ENCODE results near the gene AMBN.

AMBN gene

GRCh38 chr4:70607334-70607853, 15.3 kb downstream of the AMBN start:
- Histone ChIP-seq H2BK15ac (ENCODE audit: low read depth, poor library complexity, severe bottlenecking) (no peak overlapping the region), H3K4me1 (ENCODE audit: control insufficient read depth, insufficient read depth, low read depth, low read length) (no peaks in the 10 kb centered on the region), H2AK5ac (ENCODE audit: low read length, severe bottlenecking) (no peak overlapping the region), H3K23ac (ENCODE audit: low read length in 2 of 2) (no peak overlapping the region), H3K4me2 (ENCODE audit: low read length, poor library complexity, severe bottlenecking) (no peak overlapping the region), H3K36me3 (ENCODE audit: control insufficient read depth in 1 of 2, insufficient read depth in 2 of 2, low read depth in 1 of 2, low read length in 2 of 2) (no peaks in the 10 kb centered on the region), H2BK120ac (ENCODE audit: low read depth, low read length) (no peak overlapping the region), H3K79me1 (replicated peaks; ENCODE audit: low read length, poor library complexity, severe bottlenecking) (no peaks in the 10 kb centered on the region), H3K14ac (ENCODE audit: low read length in 2 of 2) (no peak overlapping the region), H2BK12ac (ENCODE audit: low read length in 2 of 2) (no peak overlapping the region), H3K27ac (ENCODE audit: low read length, poor library complexity, severe bottlenecking) (no peak overlapping the region), H3K18ac (ENCODE audit: low read depth in 1 of 2, low read length in 2 of 2) (no peak overlapping the region), H4K91ac (ENCODE audit: low read length) (no peak overlapping the region), H3K4me3 (ENCODE audit: insufficient read depth in 1 of 2, low read depth in 1 of 2, low read length in 2 of 2) (no peak overlapping the region), H4K8ac (ENCODE audit: low read length) (no peak overlapping the region), H2AFZ (ENCODE audit: low read depth, low read length) (no peak overlapping the region), H3K9ac (ENCODE audit: low read length) (no peak overlapping the region), H3K27me3 (ENCODE audit: control insufficient read depth in 1 of 2, insufficient read depth in 1 of 2, low read length in 2 of 2) (peaks cover 0 to 8% of the 10 kb centered on the region in 2 experiments), H2BK5ac (ENCODE audit: low read depth, low read length, poor library complexity, severe bottlenecking) (no peak overlapping the region), H3K9me3 (ENCODE audit: control insufficient read depth, low read length) (no peaks in the 10 kb centered on the region), H3K4ac (ENCODE audit: low read depth in 1 of 2, low read length in 2 of 2) (no peak overlapping the region)
- 93% methylated on average over 3 of the region's 3 CpGs for WGBS
- DNase-seq: no peak

- Histone ChIP-seq H3K14ac (ENCODE audit: low read length in 2 of 2) (no peak overlapping the region), H3K4me3 (ENCODE audit: insufficient read depth in 1 of 2, low read depth in 1 of 2, low read length in 2 of 2) (no peak overlapping the region), H3K4me2 (ENCODE audit: low read length, poor library complexity, severe bottlenecking) (no peak overlapping the region), H4K91ac (ENCODE audit: low read length) (no peak overlapping the region), H3K4me1 (ENCODE audit: control insufficient read depth, insufficient read depth, low read depth, low read length) (no peaks in the 10 kb centered on the region), H2AK5ac (ENCODE audit: low read length, severe bottlenecking) (no peak overlapping the region), H3K27me3 (ENCODE audit: control insufficient read depth in 1 of 2, insufficient read depth in 1 of 2, low read length in 2 of 2) (peaks cover 0 to 8% of the 10 kb centered on the region in 2 experiments), H3K18ac (ENCODE audit: low read depth in 1 of 2, low read length in 2 of 2) (no peak overlapping the region), H3K27ac (ENCODE audit: low read length, poor library complexity, severe bottlenecking) (no peak overlapping the region), H2BK120ac (ENCODE audit: low read depth, low read length) (no peak overlapping the region), H4K8ac (ENCODE audit: low read length) (no peak overlapping the region), H2BK12ac (ENCODE audit: low read length in 2 of 2) (no peak overlapping the region), H3K79me1 (replicated peaks; ENCODE audit: low read length, poor library complexity, severe bottlenecking) (no peaks in the 10 kb centered on the region), H3K4ac (ENCODE audit: low read depth in 1 of 2, low read length in 2 of 2) (no peak overlapping the region), H2BK15ac (ENCODE audit: low read depth, poor library complexity, severe bottlenecking) (no peak overlapping the region), H3K23ac (ENCODE audit: low read length in 2 of 2) (no peak overlapping the region), H3K36me3 (ENCODE audit: control insufficient read depth in 1 of 2, insufficient read depth in 2 of 2, low read depth in 1 of 2, low read length in 2 of 2) (no peaks in the 10 kb centered on the region), H3K9ac (ENCODE audit: low read length) (no peak overlapping the region), H2BK5ac (ENCODE audit: low read depth, low read length, poor library complexity, severe bottlenecking) (no peak overlapping the region), H3K9me3 (ENCODE audit: control insufficient read depth, low read length) (no peaks in the 10 kb centered on the region), H2AFZ (ENCODE audit: low read depth, low read length) (no peak overlapping the region)
- 89% methylated on average over 2 of the region's 2 CpGs for WGBS
- no peak for DNase-seq
Observed at GRCh38 chr4:70608324-70608723, 16.3 kb downstream of the AMBN start.

- H2AK5ac ChIP-seq (ENCODE audit: low read length, severe bottlenecking): no peak overlapping the region
- H4K8ac ChIP-seq (ENCODE audit: low read length): no peak overlapping the region
- 44% methylated on average over 8 of the region's 9 CpGs for WGBS
- H3K4me1 ChIP-seq (ENCODE audit: control insufficient read depth, insufficient read depth, low read depth, low read length): no peaks in the 10 kb centered on the region
- no peak overlapping the region for H3K23ac ChIP-seq (ENCODE audit: low read length in 2 of 2)
- H3K4ac ChIP-seq (ENCODE audit: low read depth in 1 of 2, low read length in 2 of 2): no peak overlapping the region
- H3K27ac ChIP-seq (ENCODE audit: low read length, poor library complexity, severe bottlenecking): no peak overlapping the region
- H3K27me3 ChIP-seq (ENCODE audit: control insufficient read depth in 1 of 2, insufficient read depth in 1 of 2, low read length in 2 of 2): peaks cover 0 to 8% of the 10 kb centered on the region in 2 experiments
- H3K9me3 ChIP-seq (ENCODE audit: control insufficient read depth, low read length): no peaks in the 10 kb centered on the region
- peak overlapping the region; percentile 43 for H3K4me2 ChIP-seq (ENCODE audit: low read length, poor library complexity, severe bottlenecking)
- no peaks in the 10 kb centered on the region for H3K79me1 ChIP-seq (replicated peaks; ENCODE audit: low read length, poor library complexity, severe bottlenecking)
- H3K36me3 ChIP-seq (ENCODE audit: control insufficient read depth in 1 of 2, insufficient read depth in 2 of 2, low read depth in 1 of 2, low read length in 2 of 2): no peaks in the 10 kb centered on the region
- no peak for DNase-seq
- peak overlapping the region; percentile 72 for H3K9ac ChIP-seq (ENCODE audit: low read length)
- H2BK120ac ChIP-seq (ENCODE audit: low read depth, low read length): no peak overlapping the region
- H2BK12ac ChIP-seq (ENCODE audit: low read length in 2 of 2): no peak overlapping the region
- H4K91ac ChIP-seq (ENCODE audit: low read length): no peak overlapping the region
- no peak overlapping the region for H3K14ac ChIP-seq (ENCODE audit: low read length in 2 of 2)
- peak overlapping the region in 1 of 2 experiments; percentile 74 for H3K4me3 ChIP-seq (ENCODE audit: insufficient read depth in 1 of 2, low read depth in 1 of 2, low read length in 2 of 2)
- H2BK5ac ChIP-seq (ENCODE audit: low read depth, low read length, poor library complexity, severe bottlenecking): no peak overlapping the region
- H2BK15ac ChIP-seq (ENCODE audit: low read depth, poor library complexity, severe bottlenecking): no peak overlapping the region
- no peak overlapping the region for H3K18ac ChIP-seq (ENCODE audit: low read depth in 1 of 2, low read length in 2 of 2)
- no peak overlapping the region for H2AFZ ChIP-seq (ENCODE audit: low read depth, low read length)
Observed at GRCh38 chr4:70613306-70614183, 21.5 kb downstream of the AMBN start.

DNA sequence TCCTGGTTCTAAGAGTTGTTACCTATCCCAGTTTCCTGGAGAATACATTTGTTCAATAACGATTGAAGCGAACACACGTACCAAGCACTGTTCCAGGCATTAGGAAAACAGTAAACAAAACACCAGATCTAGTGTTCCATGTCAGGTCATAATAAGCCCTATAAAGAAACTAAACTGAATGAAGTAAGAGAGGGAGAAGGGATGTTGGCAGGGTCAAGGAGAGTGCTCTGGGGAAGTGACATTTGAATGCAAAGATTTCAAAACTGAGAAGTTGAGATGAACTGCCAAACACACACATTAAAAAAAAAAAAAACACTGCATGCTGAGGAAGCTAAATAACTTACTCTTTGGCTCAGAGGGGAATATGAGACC, 22.1 kb downstream of the AMBN start:
- Histone ChIP-seq H4K91ac (ENCODE audit: low read length) (no peak overlapping the region), H3K14ac (ENCODE audit: low read length in 2 of 2) (no peak overlapping the region), H3K23ac (ENCODE audit: low read length in 2 of 2) (no peak overlapping the region), H3K4ac (ENCODE audit: low read depth in 1 of 2, low read length in 2 of 2) (no peak overlapping the region), H3K4me3 (ENCODE audit: insufficient read depth in 1 of 2, low read depth in 1 of 2, low read length in 2 of 2) (peak overlapping the region in 1 of 2 experiments; percentile 74), H3K9me3 (ENCODE audit: control insufficient read depth, low read length) (no peaks in the 10 kb centered on the region), H3K4me1 (ENCODE audit: control insufficient read depth, insufficient read depth, low read depth, low read length) (no peaks in the 10 kb centered on the region), H3K36me3 (ENCODE audit: control insufficient read depth in 1 of 2, insufficient read depth in 2 of 2, low read depth in 1 of 2, low read length in 2 of 2) (no peaks in the 10 kb centered on the region), H2BK15ac (ENCODE audit: low read depth, poor library complexity, severe bottlenecking) (no peak overlapping the region), H2AFZ (ENCODE audit: low read depth, low read length) (no peak overlapping the region), H2BK5ac (ENCODE audit: low read depth, low read length, poor library complexity, severe bottlenecking) (no peak overlapping the region), H2AK5ac (ENCODE audit: low read length, severe bottlenecking) (no peak overlapping the region), H4K8ac (ENCODE audit: low read length) (no peak overlapping the region), H3K4me2 (ENCODE audit: low read length, poor library complexity, severe bottlenecking) (no peak overlapping the region), H3K9ac (ENCODE audit: low read length) (peak overlapping the region; percentile 72), H2BK12ac (ENCODE audit: low read length in 2 of 2) (no peak overlapping the region), H3K27ac (ENCODE audit: low read length, poor library complexity, severe bottlenecking) (no peak overlapping the region), H2BK120ac (ENCODE audit: low read depth, low read length) (no peak overlapping the region), H3K27me3 (ENCODE audit: control insufficient read depth in 1 of 2, insufficient read depth in 1 of 2, low read length in 2 of 2) (peaks cover 0 to 8% of the 10 kb centered on the region in 2 experiments), H3K18ac (ENCODE audit: low read depth in 1 of 2, low read length in 2 of 2) (no peak overlapping the region), H3K79me1 (replicated peaks; ENCODE audit: low read length, poor library complexity, severe bottlenecking) (no peaks in the 10 kb centered on the region)
- 90% methylated on average over 2 of the region's 3 CpGs for WGBS
- DNase-seq: no peak

Data from mesenchymal stem cell (in vitro differentiated cells and primary cell).